K562 (cell line): ENCODE measurements around the gene ARHGAP26. TPM values are rescaled to one million over a fixed set of nuclear protein-coding genes. Genes with fewer than 3 reads are reported as not detected.
A peak's percentile ranks its signal among the peaks of the same experiment; 100 is the strongest.

ENCODE experiments used
- ATAC-seq: fragments of 200-7000 bp; cut with Tn5 transposase; 3 replicates; pipeline ENCODE4 v1.9.1; 2020; ENCODE audit warnings: moderate library complexity
- BruUV-seq: library from RNA; stranded (reverse); fragments of 400-500 nt; replicated peaks from 2 replicates; lab custom pipeline; 2021; lab: Mats Ljungman, UMichigan
- CTCF ChIA-PET: fragments of 300-600 bp; formaldehyde crosslinking; extraction: SDS; loops from one replicate; lab custom pipeline; 2021; ENCODE audit warnings: low intra/inter-chr PET ratio; lab: Yijun Ruan, JAX
- POLR2A ChIA-PET: fragments of 300-600, 350-650 bp; sonication (Branson Sonifier 250); formaldehyde crosslinking; extraction: SDS; loops from one replicate; lab custom pipeline; 2021; ENCODE audit warnings: antibody characterized with exemption, inconsistent platforms; lab: Yijun Ruan, JAX
- DNase-seq, 4 experiments: peaks; one replicate each; pipeline versions ENCODE4 v3.0.0 to v3.0.0-alpha.2; 2011 to 2018; ENCODE audit warnings: low spot score in 3 of 4, mixed read lengths in 3 of 4; ENCODE audit errors: extremely low read depth in 1 of 4
- FAIRE-seq: peaks from 2 replicates; lab custom pipeline; 2011; peaks lifted over from hg19 to GRCh38; lab: Jason Lieb, UNC
- H2AFZ ChIP-seq: 2 replicates; pipeline ENCODE4 v1.6.0; 2011; ENCODE audit warnings: low read depth, low read length, control low read depth, inconsistent platforms
- H3K27ac ChIP-seq: fragments of 200-600 bp; 3 replicates; pipeline ENCODE4 v1.8.0; 2011; ENCODE audit warnings: low read depth, mild to moderate bottlenecking, control low read depth, inconsistent platforms, low read length, moderate library complexity, mixed read lengths; ENCODE audit errors: extremely low read depth
- H3K27me3 ChIP-seq, 2 experiments: fragments of 300-600 bp in 1 of 2; 2 replicates in 1 of 2; 3 replicates in 1 of 2; pipeline versions ENCODE4 v1.6.0 to v1.8.0; 2011; ENCODE audit warnings: inconsistent platforms in 2 of 2, low read length in 2 of 2, mild to moderate bottlenecking in 1 of 2, mixed read lengths in 1 of 2, moderate library complexity in 1 of 2; ENCODE audit not compliant: control insufficient read depth in 2 of 2, insufficient read depth in 2 of 2
- H3K36me3 ChIP-seq: fragments of 300-600 bp; 3 replicates; pipeline ENCODE4 v1.8.0; 2011; ENCODE audit warnings: mild to moderate bottlenecking, low read length, inconsistent platforms; ENCODE audit not compliant: control insufficient read depth, insufficient read depth
- H3K4me1 ChIP-seq, 2 experiments: fragments of 200-600 bp in 1 of 2; replicated peaks in 1 of 2; 2 replicates in 1 of 2; 3 replicates in 1 of 2; pipeline versions ENCODE4 v1.5.1 to v1.8.0; 2011; ENCODE audit warnings: inconsistent platforms in 2 of 2, low read length in 2 of 2, mild to moderate bottlenecking in 1 of 2, mixed read lengths in 1 of 2, moderate library complexity in 1 of 2; ENCODE audit not compliant: control insufficient read depth in 2 of 2, insufficient read depth in 2 of 2
- H3K4me2 ChIP-seq: 2 replicates; pipeline ENCODE4 v1.6.1; 2011; ENCODE audit warnings: low read length, control low read depth, inconsistent platforms, mixed read lengths; ENCODE audit not compliant: insufficient read depth
- H3K4me3 ChIP-seq: fragments of 200-600 bp; sonication (generic), shearing (Covaris generic); 2 replicates; pipeline ENCODE4 v1.5.1; 2016; ENCODE audit warnings: control low read depth, inconsistent platforms
- H3K79me2 ChIP-seq: fragments of 200-600 bp; 3 replicates; pipeline ENCODE4 v1.8.0; 2011; ENCODE audit warnings: low read length, inconsistent platforms; ENCODE audit not compliant: control insufficient read depth, insufficient read depth
- H3K9ac ChIP-seq, 2 experiments: 2 replicates each; pipeline versions ENCODE4 v1.6.0 to v1.6.1; 2011; ENCODE audit warnings: low read depth in 2 of 2, low read length in 2 of 2, control low read depth in 1 of 2, inconsistent platforms in 1 of 2, mild to moderate bottlenecking in 1 of 2, mixed read lengths in 1 of 2; ENCODE audit not compliant: insufficient read depth in 1 of 2
- H3K9me1 ChIP-seq: one replicate; pipeline ENCODE4 v1.6.0; 2011; ENCODE audit warnings: inconsistent platforms, mild to moderate bottlenecking, low read length, moderate library complexity; ENCODE audit not compliant: control insufficient read depth, insufficient read depth
- H3K9me3 ChIP-seq: replicated peaks from 2 replicates; pipeline ENCODE4 v1.5.1; 2011; ENCODE audit warnings: low read depth, low read length, inconsistent platforms; ENCODE audit not compliant: control insufficient read depth, insufficient read depth
- H4K20me1 ChIP-seq: replicated peaks from 2 replicates; pipeline ENCODE4 v1.6.1; 2011; ENCODE audit warnings: low read length, inconsistent platforms, mixed read lengths; ENCODE audit not compliant: control insufficient read depth, insufficient read depth
- CXXC5 ChIP-seq: fragments of 250-450 bp; sonication (Bioruptor Pico); IDR thresholded peaks from 2 replicates; pipeline ENCODE4 v1.8.0; 2022; ENCODE audit warnings: inconsistent platforms, mild to moderate bottlenecking, moderate library complexity
- HNRNPL ChIP-seq: fragments of 200-400 bp; formaldehyde crosslinking; IDR thresholded peaks from 2 replicates; pipeline ENCODE4 v1.6.1; 2017; ENCODE audit warnings: low read depth, mild to moderate bottlenecking, low read length
- MYC ChIP-seq, 2 experiments: fragments of 250-450 bp in 1 of 2; sonication (Bioruptor Pico) in 1 of 2; IDR thresholded peaks; 2 replicates each; pipeline versions ENCODE4 v1.5.1 to v1.6.1; 2012 to 2021; ENCODE audit warnings: low read depth in 2 of 2, borderline replicate concordance in 1 of 2, improper control_type of control experiment in 1 of 2, low read length in 1 of 2, mild to moderate bottlenecking in 1 of 2, moderate library complexity in 1 of 2
- TCF3 ChIP-seq: sonication (generic); formaldehyde crosslinking; IDR thresholded peaks from 2 replicates; pipeline ENCODE4 v1.4.0; 2020; ENCODE audit warnings: mild to moderate bottlenecking, missing genetic modification reagents
- ZC3H8 ChIP-seq: fragments of 450-650 bp; IDR thresholded peaks from 2 replicates; pipeline ENCODE4 v1.6.1; 2017
- WGBS: fragments of 100-300 bp; shearing (Covaris generic); methylation state at CpG from one replicate; pipeline ENCODE4 v1.1.6; 2016; ENCODE audit warnings: low coverage, mixed read lengths; ENCODE audit not compliant: insufficient coverage; ENCODE audit errors: missing lambda C conversion rate; 5-methylcytosine and 5-hydroxymethylcytosine counted together
- in situ Hi-C: fragments of 300-500 bp; cut with MboI; formaldehyde crosslinking; loops from 4 replicates; pipeline ENCODE4 v1.15.0; 2018; ENCODE audit warnings: inconsistent platforms, mixed read lengths
- intact Hi-C: fragments of 100-400 bp; cut with micrococcal nuclease; formaldehyde crosslinking; loops from 2 replicates; pipeline ENCODE4 v1.14.2; 2022
- polyA plus RNA-seq, 8 experiments: library from polyadenylated mRNA; depleted of rRNA in 4 of 8; stranded (reverse) in 5 of 8; unstranded in 3 of 8; fragments of >200 nt; fragmentation: Nextera tagmentation in 2 of 8; fragmentation: Illumina TruSeq in 1 of 8; extraction: Ambion mirVana in 2 of 8; extraction: Trizol in 1 of 8; gene quantifications; 2 replicates each; pipeline versions ENCODE4 v1.2.1 to v1.2.3, GENCODE V29; 2011 to 2014; ENCODE audit warnings: inconsistent platforms in 1 of 8, missing spikeins in 1 of 8
- total RNA-seq, 7 experiments: library from RNA; depleted of rRNA in 6 of 7; stranded (reverse); fragments of >200 nt in 6 of 7; fragmentation: Illumina TruSeq in 2 of 7; extraction: Trizol in 2 of 7; gene quantifications; 2 replicates each; pipeline versions ENCODE4 v1.2.1 to v1.2.3, GENCODE V29; 2011 to 2021; ENCODE audit warnings: low replicate concordance in 1 of 7

ARHGAP26 gene
- total and polyA plus RNA-seq, 9 of the 15 experiments (the other 6 are each of a cell fraction or from before 2014, with no cell fraction given): 0.13 to 1.1 (median 0.55) TPM

DNA sequence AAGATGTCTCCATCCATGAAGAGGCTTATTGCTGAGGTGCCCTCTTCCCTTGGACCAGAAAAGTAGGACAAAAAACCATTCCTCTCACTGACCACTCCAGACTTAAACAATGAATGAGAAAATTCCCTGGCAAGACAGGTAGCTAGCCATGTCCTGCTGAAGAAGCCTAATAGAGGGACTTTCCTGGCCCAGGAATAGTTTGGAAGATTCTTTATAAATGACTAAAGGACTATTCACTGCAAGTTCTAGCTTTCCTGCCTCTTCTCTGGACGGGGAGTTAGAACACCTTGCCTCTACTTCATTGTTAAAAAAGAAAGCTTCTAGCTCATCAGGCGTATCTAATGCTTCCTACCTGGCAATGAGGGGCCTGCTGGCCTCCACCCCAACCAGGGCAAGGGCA is 479.7 kb downstream of the ARHGAP26 start:
- no peaks in the 10 kb centered on the region for H3K79me2 ChIP-seq
- 60% methylated on average over 2 of the region's 2 CpGs for WGBS
- no peak overlapping the region for H3K4me3 ChIP-seq
- FAIRE-seq (no peak), ATAC-seq (no peak), DNase-seq (no peak)
- intact Hi-C loops: no loop called here
- in situ Hi-C loops: no loop called here
- peaks cover 36 to 57% of the 10 kb centered on the region in 2 experiments for H3K4me1 ChIP-seq
- peak overlapping the region; percentile 88 for H2AFZ ChIP-seq
- H3K4me2 ChIP-seq: no peak overlapping the region
- H3K9ac ChIP-seq: peak overlapping the region in 1 of 2 experiments; percentile 11; a peak in 2 of 4 replicates
- no TSS peak for BruUV-seq
- peaks cover 4% of the 10 kb centered on the region for H3K9me3 ChIP-seq
- TF ChIP-seq CXXC5 (CRISPR knock-in tag) (0 out of 2 replicates have a peak, but pooled peaks have one; percentile 9), ZC3H8 (no peak), MYC (IDR thresholded peaks at IDR 0.05; ENCODE audit: low read depth, low read length) (no peak), MYC (CRISPR knock-in tag; IDR thresholded peaks at IDR 0.05; ENCODE audit: borderline replicate concordance, low read depth) (no peak), HNRNPL (no peak)
- H3K27me3 ChIP-seq: no peaks in the 10 kb centered on the region
- peak overlapping the region; percentile 88 for H3K27ac ChIP-seq
- ChIA-PET CTCF (no interaction called here), POLR2A (interaction anchor here (0.5 to 1.7 kb wide), 6 partner anchors 8 to 1014 kb away, joined by 3 to 6 read pairs (median 3); no protein-coding TSS in a partner anchor)
- no peaks in the 10 kb centered on the region for H4K20me1 ChIP-seq
- no peaks in the 10 kb centered on the region for H3K36me3 ChIP-seq
- H3K9me1 ChIP-seq: no peaks in the 10 kb centered on the region

DNA sequence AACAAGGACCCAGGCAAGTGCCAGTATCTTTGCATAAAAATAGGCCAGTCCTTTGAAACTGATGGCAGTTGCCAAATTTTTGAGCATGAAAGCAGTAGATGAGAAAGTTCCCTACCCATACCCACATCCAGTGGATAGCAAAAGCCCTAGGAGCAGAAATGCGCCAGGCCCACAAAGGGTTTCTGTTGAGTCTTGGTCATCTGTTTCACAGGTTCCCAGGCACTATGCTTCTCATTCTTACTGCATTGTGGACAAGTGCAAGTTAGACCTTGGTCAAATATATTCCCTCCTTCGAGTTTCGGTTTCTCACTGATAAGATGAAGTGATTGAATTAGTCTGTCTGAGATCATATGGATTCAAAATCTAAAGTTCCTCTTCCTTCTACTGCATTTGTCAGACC is 481.0 kb downstream of the ARHGAP26 start:
- Histone ChIP-seq H3K4me1 (peaks cover 33 to 46% of the 10 kb centered on the region in 2 experiments), H4K20me1 (no peaks in the 10 kb centered on the region), H3K9me1 (no peaks in the 10 kb centered on the region), H3K27ac (peak overlapping the region; percentile 34; the same call in 1 of the 3 replicates), H3K4me3 (no peak overlapping the region), H3K9ac (no peak overlapping the region), H3K79me2 (no peaks in the 10 kb centered on the region), H3K27me3 (no peaks in the 10 kb centered on the region), H3K4me2 (no peak overlapping the region), H2AFZ (peak overlapping the region; percentile 88; the same call in 1 of the 2 replicates), H3K9me3 (no peaks in the 10 kb centered on the region), H3K36me3 (no peaks in the 10 kb centered on the region)
- intact Hi-C loops: no loop called here
- DNase-seq (no peak), FAIRE-seq (peak; percentile 6), ATAC-seq (no peak)
- ChIA-PET POLR2A (no interaction called here), CTCF (no interaction called here)
- no peak for TF ChIP-seq TCF3 (CRISPR knock-in tag)
- WGBS: 38% methylated on average over 3 of the region's 3 CpGs
- no TSS peak for BruUV-seq
- in situ Hi-C loops: no loop called here
